ENCODE results near the gene CDKAL1. TPM values are rescaled to one million over a fixed set of nuclear protein-coding genes. Genes with fewer than 3 reads are reported as not detected.

Gene CDKAL1
- total and polyA plus RNA-seq, 9 of the 15 experiments (the other 6 are each of a cell fraction or from before 2014, with no cell fraction given): 11.2 to 36.3 (median 20.1) TPM

DNA sequence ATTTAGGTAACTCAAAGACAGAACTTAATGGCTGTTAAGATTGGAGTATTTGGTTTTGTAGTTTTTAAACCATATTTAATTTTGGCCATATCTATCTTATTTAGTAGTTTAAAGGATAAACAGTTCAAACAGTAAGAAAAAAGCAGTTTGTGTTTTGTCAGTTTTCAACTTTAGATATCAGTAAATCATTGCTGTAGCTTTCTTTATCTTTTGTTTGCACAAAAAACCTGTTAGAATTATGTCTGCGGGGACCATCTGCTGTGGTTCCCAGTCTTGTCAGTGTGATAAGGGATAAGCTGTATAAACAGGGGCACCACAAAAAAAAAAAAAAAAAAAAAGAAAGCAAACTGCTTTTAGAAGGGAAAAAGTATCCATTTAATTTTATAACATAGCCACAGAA is 40.9 kb downstream of the CDKAL1 start (continued):
- TF ChIP-seq PYGO2 (tag; IDR thresholded peaks at IDR 0.05): peak; percentile 71
- no peak for TF ChIP-seq ZNF583 (CRISPR knock-in tag; IDR thresholded peaks at IDR 0.05)
- TF ChIP-seq, protein P1, sequence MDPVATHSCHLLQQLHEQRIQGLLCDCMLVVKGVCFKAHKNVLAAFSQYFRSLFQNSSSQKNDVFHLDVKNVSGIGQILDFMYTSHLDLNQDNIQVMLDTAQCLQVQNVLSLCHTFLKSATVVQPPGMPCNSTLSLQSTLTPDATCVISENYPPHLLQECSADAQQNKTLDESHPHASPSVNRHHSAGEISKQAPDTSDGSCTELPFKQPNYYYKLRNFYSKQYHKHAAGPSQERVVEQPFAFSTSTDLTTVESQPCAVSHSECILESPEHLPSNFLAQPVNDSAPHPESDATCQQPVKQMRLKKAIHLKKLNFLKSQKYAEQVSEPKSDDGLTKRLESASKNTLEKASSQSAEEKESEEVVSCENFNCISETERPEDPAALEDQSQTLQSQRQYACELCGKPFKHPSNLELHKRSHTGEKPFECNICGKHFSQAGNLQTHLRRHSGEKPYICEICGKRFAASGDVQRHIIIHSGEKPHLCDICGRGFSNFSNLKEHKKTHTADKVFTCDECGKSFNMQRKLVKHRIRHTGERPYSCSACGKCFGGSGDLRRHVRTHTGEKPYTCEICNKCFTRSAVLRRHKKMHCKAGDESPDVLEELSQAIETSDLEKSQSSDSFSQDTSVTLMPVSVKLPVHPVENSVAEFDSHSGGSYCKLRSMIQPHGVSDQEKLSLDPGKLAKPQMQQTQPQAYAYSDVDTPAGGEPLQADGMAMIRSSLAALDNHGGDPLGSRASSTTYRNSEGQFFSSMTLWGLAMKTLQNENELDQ (CRISPR knock-in tag; IDR thresholded peaks at IDR 0.05; ENCODE audit: borderline replicate concordance): no peak
- TF ChIP-seq ELF1 (tag; IDR thresholded peaks at IDR 0.05): peak; percentile 27; the same call in 1 of the 2 replicates
- peak; percentile 97 for TF ChIP-seq HDAC2 (IDR thresholded peaks at IDR 0.05)
- peak; percentile 36; the same call in 1 of the 2 replicates for TF ChIP-seq POLR2H (tag; IDR thresholded peaks at IDR 0.05; ENCODE audit: low read depth)
- peak; percentile 77; the same call in 1 of the 2 replicates for TF ChIP-seq NBN (IDR thresholded peaks at IDR 0.05; ENCODE audit: low read depth)
- TF ChIP-seq, protein P2, sequence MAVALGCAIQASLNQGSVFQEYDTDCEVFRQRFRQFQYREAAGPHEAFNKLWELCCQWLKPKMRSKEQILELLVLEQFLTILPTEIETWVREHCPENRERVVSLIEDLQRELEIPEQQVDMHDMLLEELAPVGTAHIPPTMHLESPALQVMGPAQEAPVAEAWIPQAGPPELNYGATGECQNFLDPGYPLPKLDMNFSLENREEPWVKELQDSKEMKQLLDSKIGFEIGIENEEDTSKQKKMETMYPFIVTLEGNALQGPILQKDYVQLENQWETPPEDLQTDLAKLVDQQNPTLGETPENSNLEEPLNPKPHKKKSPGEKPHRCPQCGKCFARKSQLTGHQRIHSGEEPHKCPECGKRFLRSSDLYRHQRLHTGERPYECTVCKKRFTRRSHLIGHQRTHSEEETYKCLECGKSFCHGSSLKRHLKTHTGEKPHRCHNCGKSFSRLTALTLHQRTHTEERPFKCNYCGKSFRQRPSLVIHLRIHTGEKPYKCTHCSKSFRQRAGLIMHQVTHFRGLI (CRISPR knock-in tag; IDR thresholded peaks at IDR 0.05): 0 out of 2 replicates have a peak, but pooled peaks have one; percentile 60
- peak; percentile 35 for TF ChIP-seq NEUROD1 (IDR thresholded peaks at IDR 0.05; ENCODE audit: borderline replicate concordance, low read depth, low read length, partially characterized antibody)
- TF ChIP-seq DMBX1 (CRISPR knock-in tag; IDR thresholded peaks at IDR 0.05; ENCODE audit: borderline replicate concordance): peak; percentile 94
- peak; percentile 97 for TF ChIP-seq SMARCA4 (IDR thresholded peaks at IDR 0.05)
- TF ChIP-seq MEIS2 (IDR thresholded peaks at IDR 0.05; ENCODE audit: partially characterized antibody): peak; percentile 92
- TF ChIP-seq, protein P3, sequence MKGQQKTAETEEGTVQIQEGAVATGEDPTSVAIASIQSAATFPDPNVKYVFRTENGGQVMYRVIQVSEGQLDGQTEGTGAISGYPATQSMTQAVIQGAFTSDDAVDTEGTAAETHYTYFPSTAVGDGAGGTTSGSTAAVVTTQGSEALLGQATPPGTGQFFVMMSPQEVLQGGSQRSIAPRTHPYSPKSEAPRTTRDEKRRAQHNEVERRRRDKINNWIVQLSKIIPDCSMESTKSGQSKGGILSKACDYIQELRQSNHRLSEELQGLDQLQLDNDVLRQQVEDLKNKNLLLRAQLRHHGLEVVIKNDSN (CRISPR knock-in tag; IDR thresholded peaks at IDR 0.05): no peak
- TF ChIP-seq, protein P4, sequence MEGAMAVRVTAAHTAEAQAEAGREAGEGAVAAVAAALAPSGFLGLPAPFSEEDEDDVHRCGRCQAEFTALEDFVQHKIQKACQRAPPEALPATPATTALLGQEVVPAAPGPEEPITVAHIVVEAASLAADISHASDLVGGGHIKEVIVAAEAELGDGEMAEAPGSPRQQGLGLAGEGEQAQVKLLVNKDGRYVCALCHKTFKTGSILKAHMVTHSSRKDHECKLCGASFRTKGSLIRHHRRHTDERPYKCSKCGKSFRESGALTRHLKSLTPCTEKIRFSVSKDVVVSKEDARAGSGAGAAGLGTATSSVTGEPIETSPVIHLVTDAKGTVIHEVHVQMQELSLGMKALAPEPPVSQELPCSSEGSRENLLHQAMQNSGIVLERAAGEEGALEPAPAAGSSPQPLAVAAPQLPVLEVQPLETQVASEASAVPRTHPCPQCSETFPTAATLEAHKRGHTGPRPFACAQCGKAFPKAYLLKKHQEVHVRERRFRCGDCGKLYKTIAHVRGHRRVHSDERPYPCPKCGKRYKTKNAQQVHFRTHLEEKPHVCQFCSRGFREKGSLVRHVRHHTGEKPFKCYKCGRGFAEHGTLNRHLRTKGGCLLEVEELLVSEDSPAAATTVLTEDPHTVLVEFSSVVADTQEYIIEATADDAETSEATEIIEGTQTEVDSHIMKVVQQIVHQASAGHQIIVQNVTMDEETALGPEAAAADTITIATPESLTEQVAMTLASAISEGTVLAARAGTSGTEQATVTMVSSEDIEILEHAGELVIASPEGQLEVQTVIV (CRISPR knock-in tag; IDR thresholded peaks at IDR 0.05; ENCODE audit: borderline replicate concordance): no peak
- TF ChIP-seq ZNF589 (CRISPR knock-in tag; IDR thresholded peaks at IDR 0.05; ENCODE audit: low read depth): peak; percentile 99
- peak in 1 of 2 experiments; percentile 46; a peak in 1 of 3 replicates for TF ChIP-seq CBX3 (IDR thresholded peaks at IDR 0.05; ENCODE audit: borderline replicate concordance in 1 of 2, low read length in 2 of 2)
- peak; percentile 95 for TF ChIP-seq GATA2 (CRISPR knock-in tag; IDR thresholded peaks at IDR 0.05)
- TF ChIP-seq IFI16 (CRISPR knock-in tag; IDR thresholded peaks at IDR 0.05): no peak
- TF ChIP-seq SMAD1 (IDR thresholded peaks at IDR 0.05; ENCODE audit: low read depth, low read length, partially characterized antibody): peak; percentile 59
- TF ChIP-seq SOX6 (IDR thresholded peaks at IDR 0.05): peak; percentile 97
- TF ChIP-seq ATF1 (CRISPR knock-in tag; IDR thresholded peaks at IDR 0.05): no peak
- TF ChIP-seq ATF1 (tag; IDR thresholded peaks at IDR 0.05): 0 out of 2 replicates have a peak, but pooled peaks have one; percentile 12
- peak; percentile 98 for TF ChIP-seq KLF16 (IDR thresholded peaks at IDR 0.05)
- TF ChIP-seq ZNF212 (CRISPR knock-in tag; IDR thresholded peaks at IDR 0.05): no peak

Data from K562 (cell line).